ENCODE measurements around the gene IRX6. TPM values are rescaled to one million over a fixed set of nuclear protein-coding genes. Genes with fewer than 3 reads are reported as not detected.

The IRX6 gene
- total RNA-seq, 1 donor from 2014 or later, result 0.49 TPM

DNA sequence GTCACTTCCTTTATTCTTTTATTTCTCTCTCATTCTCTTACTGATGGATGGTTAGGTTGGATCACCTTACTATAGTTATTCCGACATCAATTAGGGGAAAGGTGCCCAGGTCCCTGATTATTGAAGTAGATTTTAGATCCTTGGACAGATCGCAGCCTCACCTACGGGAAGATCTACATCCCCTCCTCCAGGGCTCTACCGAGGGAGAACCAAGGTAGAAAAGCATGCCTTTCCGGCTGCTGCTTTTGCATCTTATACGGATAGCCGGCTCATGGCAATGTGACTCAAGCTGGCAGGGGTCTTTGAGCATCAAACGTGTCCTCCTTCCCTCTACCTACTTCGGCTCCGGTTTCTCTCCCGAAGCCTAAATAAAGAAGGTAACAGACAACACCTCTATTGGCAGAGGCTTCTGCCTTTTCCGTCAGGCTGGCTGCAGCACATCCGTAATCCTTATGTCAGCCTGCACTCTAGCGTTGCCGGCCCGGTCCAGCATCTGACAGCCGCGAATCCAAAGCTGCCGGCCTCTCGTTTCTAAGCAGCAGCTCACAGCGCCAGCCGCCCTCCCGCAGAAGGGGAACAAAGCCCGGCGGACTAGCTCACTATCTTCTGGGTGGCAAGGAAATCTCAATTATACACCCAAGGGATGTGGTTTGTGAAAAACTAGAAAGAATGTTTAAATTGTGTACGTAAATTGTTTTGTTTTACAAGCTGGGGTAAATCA is 46.9 kb downstream of the IRX6 start:
- no peak overlapping the region for H3K27ac ChIP-seq
- intact Hi-C loops (cut with DNase I), result no loop called here
- DNase-seq (ENCODE audit: extremely low spot score in 2 of 2), result no peak
- H3K27me3 ChIP-seq, result no peaks in the 10 kb centered on the region
- H3K36me3 ChIP-seq, result no peaks in the 10 kb centered on the region
- no peaks in the 10 kb centered on the region for H3K9me3 ChIP-seq
- no peak for TF ChIP-seq POLR2AphosphoS5 (IDR thresholded peaks at IDR 0.05; ENCODE audit: insufficient read depth in 1 of 2, low read depth in 1 of 2)
- TF ChIP-seq, protein P1, sequence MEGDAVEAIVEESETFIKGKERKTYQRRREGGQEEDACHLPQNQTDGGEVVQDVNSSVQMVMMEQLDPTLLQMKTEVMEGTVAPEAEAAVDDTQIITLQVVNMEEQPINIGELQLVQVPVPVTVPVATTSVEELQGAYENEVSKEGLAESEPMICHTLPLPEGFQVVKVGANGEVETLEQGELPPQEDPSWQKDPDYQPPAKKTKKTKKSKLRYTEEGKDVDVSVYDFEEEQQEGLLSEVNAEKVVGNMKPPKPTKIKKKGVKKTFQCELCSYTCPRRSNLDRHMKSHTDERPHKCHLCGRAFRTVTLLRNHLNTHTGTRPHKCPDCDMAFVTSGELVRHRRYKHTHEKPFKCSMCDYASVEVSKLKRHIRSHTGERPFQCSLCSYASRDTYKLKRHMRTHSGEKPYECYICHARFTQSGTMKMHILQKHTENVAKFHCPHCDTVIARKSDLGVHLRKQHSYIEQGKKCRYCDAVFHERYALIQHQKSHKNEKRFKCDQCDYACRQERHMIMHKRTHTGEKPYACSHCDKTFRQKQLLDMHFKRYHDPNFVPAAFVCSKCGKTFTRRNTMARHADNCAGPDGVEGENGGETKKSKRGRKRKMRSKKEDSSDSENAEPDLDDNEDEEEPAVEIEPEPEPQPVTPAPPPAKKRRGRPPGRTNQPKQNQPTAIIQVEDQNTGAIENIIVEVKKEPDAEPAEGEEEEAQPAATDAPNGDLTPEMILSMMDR (IDR thresholded peaks at IDR 0.05), result peak in 2 of 3 experiments; percentile 26 to 35
- peaks cover 21% of the 10 kb centered on the region for H3K4me1 ChIP-seq
- H3K4me3 ChIP-seq, result no peak overlapping the region

DNA sequence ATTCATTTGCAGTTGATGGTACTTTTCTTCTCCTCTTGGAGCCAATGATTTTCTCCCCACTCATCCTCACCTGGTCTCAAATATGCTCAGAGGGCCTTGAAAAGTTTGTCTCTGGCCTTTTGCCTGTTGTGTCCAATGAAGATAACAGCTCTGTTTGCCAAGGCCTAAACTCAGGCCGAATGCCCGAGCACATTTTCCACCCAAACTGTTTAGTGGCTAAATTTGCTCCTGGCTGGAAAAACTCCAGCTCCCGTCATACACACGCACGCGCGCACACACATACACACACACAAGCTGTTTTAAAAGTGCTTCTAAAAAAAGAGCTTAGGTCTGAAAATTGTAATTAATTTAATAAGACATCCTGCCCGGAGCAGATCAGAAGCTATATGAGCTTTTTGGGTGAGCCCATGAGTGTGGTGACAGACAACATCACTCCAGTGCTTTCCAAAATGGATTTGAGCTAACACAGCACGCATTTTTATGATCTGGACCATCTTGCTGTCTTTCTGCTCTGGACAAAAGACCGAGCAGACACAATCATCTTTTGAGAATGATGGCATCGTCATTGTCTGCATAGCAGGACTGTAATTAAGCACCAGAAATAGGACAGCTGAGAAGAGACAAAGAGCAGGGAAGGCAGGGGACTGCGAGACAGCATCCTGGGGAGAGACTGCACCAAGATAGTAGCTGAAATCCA is 48.9 kb downstream of the IRX6 start:
- Histone ChIP-seq H3K4me1 (peaks cover 8% of the 10 kb centered on the region), H3K27me3 (no peaks in the 10 kb centered on the region), H3K27ac (no peak overlapping the region), H3K9me3 (no peaks in the 10 kb centered on the region), H3K4me3 (no peak overlapping the region), H3K36me3 (no peaks in the 10 kb centered on the region)
- no peak for DNase-seq (ENCODE audit: extremely low spot score in 2 of 2)
- intact Hi-C loops (cut with DNase I), result no loop called here
- TF ChIP-seq POLR2AphosphoS5 (IDR thresholded peaks at IDR 0.05; ENCODE audit: insufficient read depth in 1 of 2, low read depth in 1 of 2) (no peak), POLR2A (IDR thresholded peaks at IDR 0.05) (no peak)
- TF ChIP-seq, protein P1 (IDR thresholded peaks at IDR 0.05), result no peak

DNA sequence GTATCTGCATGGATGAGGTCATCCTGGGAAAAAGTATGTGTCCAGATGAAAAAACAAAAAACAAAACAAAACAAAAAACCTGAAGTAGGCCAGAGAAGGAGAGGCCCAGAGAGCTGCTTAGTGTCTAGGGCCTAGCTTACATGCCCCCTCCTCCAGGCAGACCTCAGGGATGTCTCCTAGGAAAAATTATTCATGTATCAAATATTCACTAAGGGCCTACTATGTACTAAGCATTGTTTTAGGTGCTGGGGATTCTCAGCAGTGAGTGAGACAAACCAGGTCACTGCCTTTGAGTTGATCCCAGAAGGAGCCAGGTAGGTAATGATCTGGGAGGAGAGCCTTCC is 49.5 kb downstream of the IRX6 start:
- Histone ChIP-seq H3K4me3 (no peak overlapping the region), H3K36me3 (no peaks in the 10 kb centered on the region), H3K27ac (no peak overlapping the region), H3K4me1 (peaks cover 5% of the 10 kb centered on the region), H3K27me3 (no peaks in the 10 kb centered on the region), H3K9me3 (no peaks in the 10 kb centered on the region)
- no peak for DNase-seq (ENCODE audit: extremely low spot score in 2 of 2)
- TF ChIP-seq POLR2A (IDR thresholded peaks at IDR 0.05) (no peak), POLR2AphosphoS5 (IDR thresholded peaks at IDR 0.05; ENCODE audit: insufficient read depth in 1 of 2, low read depth in 1 of 2) (no peak)
- TF ChIP-seq, protein P1 (IDR thresholded peaks at IDR 0.05), result no peak
- intact Hi-C loops (cut with DNase I), result no loop called here

GRCh38 chr16:55376045-55376444 is 52.0 kb downstream of the IRX6 start:
- TF ChIP-seq POLR2A (IDR thresholded peaks at IDR 0.05) (no peak), POLR2AphosphoS5 (IDR thresholded peaks at IDR 0.05; ENCODE audit: insufficient read depth in 1 of 2, low read depth in 1 of 2) (no peak)
- TF ChIP-seq, protein P1 (IDR thresholded peaks at IDR 0.05), result no peak
- Histone ChIP-seq H3K9me3 (no peaks in the 10 kb centered on the region), H3K27ac (no peak overlapping the region), H3K4me1 (peaks cover under 1% of the 10 kb centered on the region), H3K4me3 (no peak overlapping the region), H3K36me3 (no peaks in the 10 kb centered on the region), H3K27me3 (no peaks in the 10 kb centered on the region)
- intact Hi-C loops (cut with DNase I), result loop anchor here (5.0 kb wide), 1 partner anchor 264 kb away; no protein-coding TSS in a partner anchor
- no peak for DNase-seq (ENCODE audit: extremely low spot score in 2 of 2)

All from vagina (tissue), 2 donors.